ENCODE measurements around the gene PDGFD. TPM values are rescaled to one million over a fixed set of nuclear protein-coding genes. Genes with fewer than 3 reads are reported as not detected.

The PDGFD gene
- total RNA-seq, 1 experiment from 2014 or later, result 2.6 TPM

- Mint-ChIP-seq H3K4me3 (no peak overlapping the region), H3K9me3 (peaks cover 11% of the 10 kb centered on the region), H3K4me1 (no peaks in the 10 kb centered on the region), H3K27me3 (ENCODE audit: low read depth) (no peaks in the 10 kb centered on the region), H3K36me3 (no peaks in the 10 kb centered on the region), H3K27ac (no peak overlapping the region)
- POLR2A ChIA-PET, result no interaction called here
- CTCF ChIA-PET, result no interaction called here
- no peak for DNase-seq (ENCODE audit: low spot score)
- TF ChIP-seq E2F4 (CRISPR knock-in tag; IDR thresholded peaks at IDR 0.05; ENCODE audit: borderline replicate concordance, low read depth), result no peak
- TF ChIP-seq ZNF232 (CRISPR knock-in tag; IDR thresholded peaks at IDR 0.05), result no peak
- TF ChIP-seq AFF4 (CRISPR knock-in tag; IDR thresholded peaks at IDR 0.05; ENCODE audit: borderline replicate concordance), result no peak
- no peak for TF ChIP-seq ZNF138 (CRISPR knock-in tag; conservative IDR thresholded peaks at IDR 0.05)
- TF ChIP-seq, protein P1, sequence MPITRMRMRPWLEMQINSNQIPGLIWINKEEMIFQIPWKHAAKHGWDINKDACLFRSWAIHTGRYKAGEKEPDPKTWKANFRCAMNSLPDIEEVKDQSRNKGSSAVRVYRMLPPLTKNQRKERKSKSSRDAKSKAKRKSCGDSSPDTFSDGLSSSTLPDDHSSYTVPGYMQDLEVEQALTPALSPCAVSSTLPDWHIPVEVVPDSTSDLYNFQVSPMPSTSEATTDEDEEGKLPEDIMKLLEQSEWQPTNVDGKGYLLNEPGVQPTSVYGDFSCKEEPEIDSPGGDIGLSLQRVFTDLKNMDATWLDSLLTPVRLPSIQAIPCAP (CRISPR knock-in tag; IDR thresholded peaks at IDR 0.05), result no peak
- no peak for TF ChIP-seq TEAD1 (CRISPR knock-in tag; IDR thresholded peaks at IDR 0.05)
- TF ChIP-seq NR1H2 (CRISPR knock-in tag; IDR thresholded peaks at IDR 0.05), result no peak
- TF ChIP-seq RORB (CRISPR knock-in tag; IDR thresholded peaks at IDR 0.05), result no peak
- TF ChIP-seq EMX1 (CRISPR knock-in tag; IDR thresholded peaks at IDR 0.05), result no peak
- TF ChIP-seq HMGA2 (CRISPR knock-in tag; IDR thresholded peaks at IDR 0.05), result no peak
- TF ChIP-seq ZNF219 (CRISPR knock-in tag; IDR thresholded peaks at IDR 0.05; ENCODE audit: borderline replicate concordance), result no peak
- TF ChIP-seq ZNF423 (CRISPR knock-in tag; IDR thresholded peaks at IDR 0.05), result no peak
- no peak for ATAC-seq
Measured at GRCh38 chr11:104175769-104176168, 11.8 kb upstream of the PDGFD start.

GRCh38 chr11:104169091-104169490 lies 5.1 kb upstream of the PDGFD start:
- ATAC-seq, result no peak
- Mint-ChIP-seq H3K4me3 (no peak overlapping the region), H3K4me1 (peaks cover 12% of the 10 kb centered on the region), H3K36me3 (no peaks in the 10 kb centered on the region), H3K27me3 (ENCODE audit: low read depth) (peaks cover 3% of the 10 kb centered on the region; the same call in 1 of the 2 replicates), H3K27ac (no peak overlapping the region), H3K9me3 (peaks cover 11% of the 10 kb centered on the region)
- POLR2A ChIA-PET, result no interaction called here
- no peak for DNase-seq (ENCODE audit: low spot score)
- TF ChIP-seq NFYB (CRISPR knock-in tag; conservative IDR thresholded peaks at IDR 0.05; ENCODE audit: low read depth), result no peak
- TF ChIP-seq TCF7 (CRISPR knock-in tag; IDR thresholded peaks at IDR 0.05; ENCODE audit: low read depth), result no peak
- TF ChIP-seq MLX (CRISPR knock-in tag; IDR thresholded peaks at IDR 0.05), result no peak
- no peak for TF ChIP-seq ZNF317 (CRISPR knock-in tag; IDR thresholded peaks at IDR 0.05; ENCODE audit: borderline replicate concordance, low read depth)
- TF ChIP-seq TEAD1 (CRISPR knock-in tag; IDR thresholded peaks at IDR 0.05), result no peak
- no peak for TF ChIP-seq ATF2 (CRISPR knock-in tag; IDR thresholded peaks at IDR 0.05; ENCODE audit: borderline replicate concordance, low read depth)
- CTCF ChIA-PET, result no interaction called here

All from WTC11 (cell line).